ENCODE measurements around the gene RAD51B.

RAD51B gene

DNA sequence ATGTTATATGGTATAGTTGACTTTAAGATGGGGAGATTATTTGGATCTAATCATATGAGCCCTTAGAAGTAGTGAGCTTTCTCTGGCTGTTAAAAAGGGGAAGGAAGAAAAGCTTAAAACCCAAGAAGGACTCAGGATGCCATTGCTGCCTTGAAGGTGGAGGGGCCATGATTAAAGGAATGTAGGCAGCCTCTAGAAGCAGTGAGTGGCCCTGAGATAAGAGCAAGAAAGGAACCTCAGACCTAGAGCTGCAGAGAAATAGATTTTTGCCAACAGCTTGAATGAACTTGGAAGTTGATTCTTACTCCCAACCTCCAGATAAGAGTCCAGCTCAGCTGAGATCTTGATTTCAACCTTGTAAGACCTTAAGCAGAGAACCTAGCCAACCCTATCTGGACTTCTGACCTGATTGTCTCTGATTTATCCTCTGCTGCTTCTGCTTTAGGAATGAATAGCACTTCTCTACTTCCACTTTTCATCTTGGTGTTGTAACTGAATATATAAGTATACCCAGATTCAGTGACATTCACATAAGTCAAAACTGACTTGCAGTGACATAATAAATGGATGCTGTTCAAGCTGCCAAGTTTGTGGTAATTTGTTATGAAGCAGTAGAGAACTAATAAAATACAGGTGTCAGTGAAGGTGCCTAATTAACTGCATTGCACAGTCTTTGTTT is 33.5 kb downstream of the RAD51B start:
- DNase-seq (ENCODE audit: low read depth) = no peak
- TF ChIP-seq, protein P1, sequence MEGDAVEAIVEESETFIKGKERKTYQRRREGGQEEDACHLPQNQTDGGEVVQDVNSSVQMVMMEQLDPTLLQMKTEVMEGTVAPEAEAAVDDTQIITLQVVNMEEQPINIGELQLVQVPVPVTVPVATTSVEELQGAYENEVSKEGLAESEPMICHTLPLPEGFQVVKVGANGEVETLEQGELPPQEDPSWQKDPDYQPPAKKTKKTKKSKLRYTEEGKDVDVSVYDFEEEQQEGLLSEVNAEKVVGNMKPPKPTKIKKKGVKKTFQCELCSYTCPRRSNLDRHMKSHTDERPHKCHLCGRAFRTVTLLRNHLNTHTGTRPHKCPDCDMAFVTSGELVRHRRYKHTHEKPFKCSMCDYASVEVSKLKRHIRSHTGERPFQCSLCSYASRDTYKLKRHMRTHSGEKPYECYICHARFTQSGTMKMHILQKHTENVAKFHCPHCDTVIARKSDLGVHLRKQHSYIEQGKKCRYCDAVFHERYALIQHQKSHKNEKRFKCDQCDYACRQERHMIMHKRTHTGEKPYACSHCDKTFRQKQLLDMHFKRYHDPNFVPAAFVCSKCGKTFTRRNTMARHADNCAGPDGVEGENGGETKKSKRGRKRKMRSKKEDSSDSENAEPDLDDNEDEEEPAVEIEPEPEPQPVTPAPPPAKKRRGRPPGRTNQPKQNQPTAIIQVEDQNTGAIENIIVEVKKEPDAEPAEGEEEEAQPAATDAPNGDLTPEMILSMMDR (IDR thresholded peaks at IDR 0.05; ENCODE audit: low read depth, low read length, missing control alignments) = no peak
- H3K4me3 ChIP-seq (ENCODE audit: low read depth, low read length) = no peak overlapping the region

DNA sequence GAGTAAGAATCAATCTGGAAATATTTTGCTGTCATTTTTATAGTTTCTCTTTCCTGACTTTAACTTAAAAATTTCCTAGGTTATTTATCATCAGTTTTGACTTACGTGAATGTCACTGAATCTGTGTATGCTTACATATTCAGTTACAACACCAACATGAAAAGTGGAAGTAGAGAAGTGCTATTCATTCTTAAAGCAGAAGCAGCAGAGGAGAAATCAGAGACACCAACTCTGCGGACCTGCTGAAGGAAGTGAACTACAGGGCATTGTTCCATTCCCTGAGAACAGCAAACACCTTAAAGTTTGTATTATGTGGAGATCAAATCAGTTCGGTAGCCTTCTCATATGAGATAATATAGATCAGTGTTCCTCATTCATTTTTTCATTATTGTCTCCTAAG is 34.1 kb downstream of the RAD51B start:
- no peak overlapping the region for H3K4me3 ChIP-seq (ENCODE audit: low read depth, low read length)
- TF ChIP-seq, protein P1 (IDR thresholded peaks at IDR 0.05; ENCODE audit: low read depth, low read length, missing control alignments) = no peak
- DNase-seq (ENCODE audit: low read depth) = no peak

DNA sequence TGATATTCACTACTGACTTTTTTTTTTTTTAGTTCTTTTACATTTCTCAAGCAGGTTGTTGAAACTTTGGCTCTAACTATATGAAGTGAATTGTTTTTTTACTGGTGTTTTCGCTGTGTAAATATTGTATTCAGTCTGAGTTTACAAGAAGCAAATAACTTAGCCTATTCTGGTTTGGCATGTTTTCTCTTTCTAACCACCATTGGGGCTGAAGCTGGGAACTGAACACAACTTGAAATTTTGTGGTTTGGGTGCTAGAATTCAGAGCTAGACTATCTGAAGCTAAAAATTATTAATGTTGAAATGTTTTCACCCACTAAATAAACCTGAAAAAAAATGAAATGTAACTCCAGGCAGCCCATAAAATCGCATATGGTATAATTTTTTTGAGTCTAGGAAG is 37.2 kb downstream of the RAD51B start:
- DNase-seq (ENCODE audit: low read depth) = no peak
- TF ChIP-seq, protein P1 (IDR thresholded peaks at IDR 0.05; ENCODE audit: low read depth, low read length, missing control alignments) = no peak
- H3K4me3 ChIP-seq (ENCODE audit: low read depth, low read length) = no peak overlapping the region

DNA sequence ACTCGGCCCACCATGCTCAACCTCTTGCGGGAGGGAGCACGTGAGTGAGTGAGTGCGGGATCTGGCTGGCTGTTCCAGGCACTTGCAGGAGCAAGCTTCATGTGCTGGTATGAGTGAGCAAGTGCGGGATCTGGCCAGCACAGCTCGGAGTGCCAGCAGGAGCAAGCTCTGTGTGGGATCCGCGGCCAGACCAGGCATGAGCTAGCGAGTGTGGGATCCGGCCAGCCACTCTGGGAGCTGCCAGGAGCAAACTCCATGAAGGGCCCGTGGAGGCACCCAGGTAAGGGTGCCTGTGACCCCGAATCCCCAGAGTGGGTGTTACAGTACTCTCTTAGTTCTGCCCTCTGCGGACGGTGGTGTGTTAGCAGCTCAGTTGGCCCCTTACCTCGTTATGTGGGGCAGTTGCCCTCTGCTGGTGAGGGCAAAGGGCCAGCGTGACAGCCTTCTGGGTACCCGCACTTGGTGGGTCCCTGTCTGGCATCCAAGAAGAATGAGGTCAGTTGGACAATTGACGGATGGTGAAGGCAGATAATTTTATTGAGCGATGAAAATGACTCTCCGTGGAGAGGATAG is 38.3 kb downstream of the RAD51B start:
- no peak for DNase-seq (ENCODE audit: low read depth)
- TF ChIP-seq, protein P1 (IDR thresholded peaks at IDR 0.05; ENCODE audit: low read depth, low read length, missing control alignments) = no peak
- H3K4me3 ChIP-seq (ENCODE audit: low read depth, low read length) = no peak overlapping the region

DNA sequence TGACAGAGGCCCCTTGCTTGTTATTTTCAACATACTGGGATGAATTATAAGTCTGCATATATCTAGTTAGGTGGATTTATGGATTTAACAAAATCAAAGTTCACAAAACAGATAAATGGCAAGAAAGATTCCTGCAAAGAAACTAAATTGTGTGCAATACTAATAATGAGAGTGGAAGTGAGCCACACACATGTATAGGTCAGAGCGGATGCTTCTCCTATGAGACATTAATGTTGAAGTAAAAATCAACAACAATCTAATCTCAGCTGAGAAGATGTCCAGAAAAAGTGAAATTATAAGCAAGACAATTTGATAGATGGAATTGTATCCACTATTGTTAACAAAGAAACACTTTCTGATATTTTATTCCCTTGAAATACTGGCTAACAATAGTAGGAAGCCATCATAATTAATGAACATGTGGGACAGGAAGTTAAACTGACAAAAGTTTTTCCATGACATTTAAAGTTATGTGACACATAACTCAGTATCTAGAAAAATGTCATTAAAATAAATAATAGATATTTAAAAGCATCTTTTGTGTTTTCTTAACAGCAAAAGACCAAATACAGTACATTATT is 39.7 kb downstream of the RAD51B start:
- no peak for DNase-seq (ENCODE audit: low read depth)
- H3K4me3 ChIP-seq (ENCODE audit: low read depth, low read length) = no peak overlapping the region
- TF ChIP-seq, protein P1 (IDR thresholded peaks at IDR 0.05; ENCODE audit: low read depth, low read length, missing control alignments) = no peak

DNA sequence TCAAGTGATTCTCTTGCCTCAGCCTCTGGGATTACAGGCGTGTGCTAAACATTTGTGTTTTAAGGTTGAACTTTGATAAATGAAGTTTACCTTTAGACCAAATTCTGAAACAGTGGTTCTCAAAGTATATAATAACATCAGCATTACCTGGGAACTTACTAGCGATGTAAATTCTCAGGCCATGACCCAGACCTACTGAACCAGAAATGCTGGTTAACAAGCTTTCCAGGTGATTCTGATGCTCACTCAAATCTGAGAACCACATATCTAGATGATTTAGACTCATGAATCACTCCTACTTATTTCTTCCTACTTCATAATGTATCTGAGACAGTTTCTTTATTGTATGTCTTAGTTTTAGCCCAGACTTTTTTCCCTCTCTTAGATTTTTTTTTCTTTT is 43.6 kb downstream of the RAD51B start:
- TF ChIP-seq, protein P1 (IDR thresholded peaks at IDR 0.05; ENCODE audit: low read depth, low read length, missing control alignments) = no peak
- no peak overlapping the region for H3K4me3 ChIP-seq (ENCODE audit: low read depth, low read length)
- DNase-seq (ENCODE audit: low read depth) = no peak
